Upper lobe of left lung (tissue), 6 donors: Measurements from ENCODE around the gene HCFC1. TPM values are rescaled to one million over a fixed set of nuclear protein-coding genes. Genes with fewer than 3 reads are reported as not detected.

Experiments used
- ATAC-seq, 2 donors: fragments of 200-7000 bp; cut with Tn5 transposase; one replicate each; pipeline ENCODE4 v1.9.1; 2022; ENCODE audit warnings: mild to moderate bottlenecking in 2 of 2, moderate library complexity in 2 of 2; ENCODE audit not compliant: low FRiP score in 2 of 2
- DNase-seq, 2 donors: peaks; one replicate each; pipeline ENCODE4 v3.0.0-alpha.2; 2019 to 2020
- H3K27ac ChIP-seq, 4 donors: fragments of 200-600 bp; sonication (generic); one replicate each; pipeline ENCODE4 v1.5.1; 2016 to 2019
- H3K27me3 ChIP-seq, 4 donors: fragments of 200-600 bp; sonication (generic); one replicate each; pipeline ENCODE4 v1.5.1; 2017 to 2019
- H3K36me3 ChIP-seq, 4 donors: fragments of 200-600 bp; sonication (generic); one replicate each; pipeline ENCODE4 v1.5.1; 2016 to 2019
- H3K4me1 ChIP-seq, 4 donors: fragments of 200-600 bp; sonication (generic); one replicate each; pipeline ENCODE4 v1.5.1; 2018 to 2019
- H3K4me3 ChIP-seq, 4 donors: fragments of 200-600 bp; sonication (generic); one replicate each; pipeline ENCODE4 v1.5.1; 2017 to 2019; ENCODE audit warnings: mild to moderate bottlenecking in 2 of 4, moderate library complexity in 1 of 4
- H3K9me3 ChIP-seq, 4 donors: fragments of 200-600 bp; sonication (generic); one replicate each; pipeline ENCODE4 v1.5.1; 2018 to 2019
- EP300 ChIP-seq, 4 donors: sonication (generic); formaldehyde crosslinking; IDR thresholded peaks; one replicate each; pipeline ENCODE4 v1.5.1; 2017; ENCODE audit warnings: antibody characterized with exemption in 4 of 4, control low read depth in 2 of 4
- POLR2A ChIP-seq, 4 donors: fragments of 450-650 bp; IDR thresholded peaks; one replicate each; pipeline ENCODE4 v1.5.1; 2016 to 2017; ENCODE audit warnings: antibody characterized with exemption in 4 of 4, mild to moderate bottlenecking in 2 of 4
- POLR2AphosphoS5 ChIP-seq, 2 donors: sonication (generic); formaldehyde crosslinking; IDR thresholded peaks; one replicate each; pipeline ENCODE4 v1.5.1; 2017; ENCODE audit warnings: antibody characterized with exemption in 2 of 2
- WGBS, 2 donors: methylation state at CpG; one replicate each; pipeline ENCODE4 v1.1.5; 2017 to 2018; 5-methylcytosine and 5-hydroxymethylcytosine counted together
- total RNA-seq, 6 donors: library from RNA; depleted of rRNA in 4 of 6; stranded (reverse); fragments of >200 nt in 4 of 6; gene quantifications; one replicate each; pipeline versions ENCODE4 v1.1.0 to v1.2.1, GENCODE V29; 2016 to 2021
- TF ChIP-seq, protein P1 (sequence below), 6 experiments: fragments of 450-650 bp in 4 of 6; fragments of 200-600 bp in 2 of 6; sonication (generic) in 2 of 6; IDR thresholded peaks; one replicate each; pipeline ENCODE4 v1.5.1; 2016 to 2019; ENCODE audit warnings: antibody characterized with exemption in 6 of 6
- donor health status: DM: no; HTN: no; CAD: no; lungs with moderate emphysema.
- donor health status: DM: no; HTN: yes; CAD: no; lungs with severe emphysema.

HCFC1 gene
- total RNA-seq, 6 donors from 2014 or later = 40.8 to 78.9 (median 52.2) TPM

- TF ChIP-seq EP300 (IDR thresholded peaks at IDR 0.05) (no peak), POLR2A (IDR thresholded peaks at IDR 0.05) (no peak), POLR2AphosphoS5 (IDR thresholded peaks at IDR 0.05) (no peak)
- TF ChIP-seq, protein P1, sequence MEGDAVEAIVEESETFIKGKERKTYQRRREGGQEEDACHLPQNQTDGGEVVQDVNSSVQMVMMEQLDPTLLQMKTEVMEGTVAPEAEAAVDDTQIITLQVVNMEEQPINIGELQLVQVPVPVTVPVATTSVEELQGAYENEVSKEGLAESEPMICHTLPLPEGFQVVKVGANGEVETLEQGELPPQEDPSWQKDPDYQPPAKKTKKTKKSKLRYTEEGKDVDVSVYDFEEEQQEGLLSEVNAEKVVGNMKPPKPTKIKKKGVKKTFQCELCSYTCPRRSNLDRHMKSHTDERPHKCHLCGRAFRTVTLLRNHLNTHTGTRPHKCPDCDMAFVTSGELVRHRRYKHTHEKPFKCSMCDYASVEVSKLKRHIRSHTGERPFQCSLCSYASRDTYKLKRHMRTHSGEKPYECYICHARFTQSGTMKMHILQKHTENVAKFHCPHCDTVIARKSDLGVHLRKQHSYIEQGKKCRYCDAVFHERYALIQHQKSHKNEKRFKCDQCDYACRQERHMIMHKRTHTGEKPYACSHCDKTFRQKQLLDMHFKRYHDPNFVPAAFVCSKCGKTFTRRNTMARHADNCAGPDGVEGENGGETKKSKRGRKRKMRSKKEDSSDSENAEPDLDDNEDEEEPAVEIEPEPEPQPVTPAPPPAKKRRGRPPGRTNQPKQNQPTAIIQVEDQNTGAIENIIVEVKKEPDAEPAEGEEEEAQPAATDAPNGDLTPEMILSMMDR (IDR thresholded peaks at IDR 0.05) = no peak
- Histone ChIP-seq H3K27me3 (no peaks in the 10 kb centered on the region), H3K4me1 (no peaks in the 10 kb centered on the region), H3K4me3 (no peak overlapping the region), H3K9me3 (peaks cover 0 to 5% (median 0%) of the 10 kb centered on the region in 4 donors), H3K36me3 (no peaks in the 10 kb centered on the region), H3K27ac (no peak overlapping the region)
- ATAC-seq (no peak), DNase-seq (no peak)
- 98 to 100% methylated on average over 3 of the region's 3 CpGs for WGBS, 2 donors
Measured at GRCh38 chrX:153991013-153991580, 19.5 kb upstream of the HCFC1 start.

GRCh38 chrX:153989973-153990655 is 18.5 kb upstream of the HCFC1 start:
- Histone ChIP-seq H3K36me3 (no peaks in the 10 kb centered on the region), H3K27me3 (no peaks in the 10 kb centered on the region), H3K27ac (no peak overlapping the region), H3K4me3 (no peak overlapping the region), H3K4me1 (peaks cover 0 to 3% (median 2%) of the 10 kb centered on the region in 4 donors), H3K9me3 (peaks cover 0 to 5% (median 0%) of the 10 kb centered on the region in 4 donors)
- 91 to 94% methylated on average over 7 to 14 of the region's 14 CpGs for WGBS, 2 donors
- TF ChIP-seq, protein P1 (IDR thresholded peaks at IDR 0.05) = no peak
- TF ChIP-seq POLR2A (IDR thresholded peaks at IDR 0.05) = no peak
- TF ChIP-seq EP300 (IDR thresholded peaks at IDR 0.05) = no peak
- TF ChIP-seq POLR2AphosphoS5 (IDR thresholded peaks at IDR 0.05) = no peak
- ATAC-seq = no peak
- DNase-seq = no peak

- Histone ChIP-seq H3K36me3 (no peaks in the 10 kb centered on the region), H3K4me3 (no peak overlapping the region), H3K9me3 (peaks cover 0 to 5% (median 0%) of the 10 kb centered on the region in 4 donors), H3K27me3 (peaks cover 0 to 7% (median 0%) of the 10 kb centered on the region in 4 donors), H3K4me1 (peaks cover 3 to 11% (median 5%) of the 10 kb centered on the region in 4 donors), H3K27ac (no peak overlapping the region)
- DNase-seq (peak in 1 of 2 donors; percentile 19), ATAC-seq (no peak)
- TF ChIP-seq, protein P1 (IDR thresholded peaks at IDR 0.05) = no peak
- TF ChIP-seq POLR2A (IDR thresholded peaks at IDR 0.05) = no peak
- no peak for TF ChIP-seq EP300 (IDR thresholded peaks at IDR 0.05)
- TF ChIP-seq POLR2AphosphoS5 (IDR thresholded peaks at IDR 0.05) = no peak
- 76 to 80% methylated on average over 12 of the region's 12 CpGs for whole genome bisulfite sequencing, 2 donors
Measured at GRCh38 chrX:153988493-153988892, 16.9 kb upstream of the HCFC1 start.

- H3K27ac ChIP-seq = peak overlapping the region in 2 of 4 donors; percentile 62 to 80
- ATAC-seq (no peak), DNase-seq (peak in 1 of 2 donors; percentile 19)
- H3K27me3 ChIP-seq = peaks cover 0 to 7% (median 0%) of the 10 kb centered on the region in 4 donors
- no peaks in the 10 kb centered on the region for H3K36me3 ChIP-seq
- no peaks in the 10 kb centered on the region for H3K9me3 ChIP-seq
- WGBS, 2 donors = 74 to 78% methylated on average over 6 to 20 of the region's 20 CpGs
- H3K4me3 ChIP-seq = no peak overlapping the region
- TF ChIP-seq EP300 (IDR thresholded peaks at IDR 0.05) (no peak), POLR2A (IDR thresholded peaks at IDR 0.05) (no peak), POLR2AphosphoS5 (IDR thresholded peaks at IDR 0.05) (no peak)
- TF ChIP-seq, protein P1 (IDR thresholded peaks at IDR 0.05) = no peak
- H3K4me1 ChIP-seq = peaks cover 3 to 17% (median 5%) of the 10 kb centered on the region in 4 donors
Measured at GRCh38 chrX:153984351-153985178, 12.9 kb upstream of the HCFC1 start.
